ELF-1 (cell line): Measurements from ENCODE around the gene ZACN.
"Not testable (repeated sequence)": the region's sequence is repeated elsewhere in the genome, so short reads cannot be mapped to it uniquely, and the experiment has no call there.

Experiments used
- DNase-seq: peaks from one replicate; pipeline ENCODE4 v3.0.0-alpha.2; 2016; ENCODE audit warnings: low read depth, low spot score

The ZACN gene

DNA sequence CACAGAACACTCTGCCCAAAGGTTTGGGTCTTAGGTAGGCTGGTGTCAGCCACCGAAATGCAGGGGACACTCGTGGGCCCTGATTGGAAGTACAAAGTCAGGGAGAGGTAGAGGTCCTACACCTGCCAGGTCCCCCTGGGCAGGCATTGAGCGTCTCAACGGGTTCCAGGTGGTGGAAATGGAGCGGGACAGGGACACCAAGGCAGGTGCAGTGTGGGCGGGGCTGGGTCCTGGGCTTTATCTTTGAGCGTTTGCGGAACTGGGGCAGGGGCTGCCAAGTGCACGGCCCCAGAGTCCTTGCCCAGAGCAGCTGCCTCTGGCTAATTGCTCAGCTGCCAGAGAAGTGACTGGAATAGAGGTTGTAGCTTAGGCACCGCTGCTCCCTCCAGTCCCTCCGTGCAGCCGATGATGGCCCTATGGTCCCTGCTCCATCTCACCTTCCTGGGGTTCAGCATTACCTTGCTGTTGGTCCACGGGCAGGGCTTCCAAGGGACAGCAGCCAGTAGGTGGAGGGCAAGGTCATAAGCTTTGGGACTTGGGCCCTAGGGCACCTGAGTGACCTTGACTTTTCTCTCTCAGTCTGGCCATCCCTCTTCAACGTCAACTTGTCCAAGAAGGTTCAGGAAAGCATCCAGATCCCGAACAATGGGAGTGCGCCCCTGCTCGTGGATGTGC, at the start of gene ZACN:
Gene ZACN, plus strand, starts transcription at position 323 of the 675 bp plus-strand sequence. Its CDS starts 83 bp downstream, at position 406.
- DNase-seq: no peak

DNA sequence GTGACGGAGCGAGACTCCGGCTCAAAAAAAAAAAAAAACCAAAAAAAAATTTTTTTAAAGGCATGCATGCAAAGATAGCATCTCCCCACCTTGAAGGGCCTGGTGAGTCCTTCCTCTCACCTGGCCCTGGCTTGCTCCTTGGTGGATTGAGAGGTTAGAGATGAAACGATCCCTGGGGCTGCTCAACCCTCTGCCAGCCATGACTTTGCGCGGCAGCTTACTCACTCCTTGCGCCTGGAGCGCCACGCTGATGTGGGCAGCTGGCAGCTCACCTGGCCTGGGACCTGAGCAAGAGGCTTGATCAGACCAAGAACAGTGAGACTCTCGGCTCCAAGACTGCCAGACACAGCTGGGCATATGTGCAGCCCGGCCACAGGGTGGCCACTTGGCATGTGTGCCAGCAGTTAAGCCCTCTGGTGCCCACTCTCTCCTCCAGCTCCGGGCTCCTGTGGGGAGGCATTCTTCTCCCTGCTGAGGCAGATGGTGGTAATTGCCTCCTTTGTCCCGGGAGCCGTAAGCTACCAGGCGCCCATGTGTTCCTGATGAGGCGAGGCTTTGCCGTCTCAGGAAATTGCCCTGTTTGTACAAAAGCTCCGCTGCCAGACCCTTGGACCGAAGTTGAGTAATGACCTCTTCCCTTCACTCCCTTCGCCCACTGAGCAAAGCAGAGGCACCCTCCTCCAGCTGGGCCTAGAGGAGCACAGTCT, 46.8 kb upstream of the ZACN start:
- DNase-seq: no peak

DNA sequence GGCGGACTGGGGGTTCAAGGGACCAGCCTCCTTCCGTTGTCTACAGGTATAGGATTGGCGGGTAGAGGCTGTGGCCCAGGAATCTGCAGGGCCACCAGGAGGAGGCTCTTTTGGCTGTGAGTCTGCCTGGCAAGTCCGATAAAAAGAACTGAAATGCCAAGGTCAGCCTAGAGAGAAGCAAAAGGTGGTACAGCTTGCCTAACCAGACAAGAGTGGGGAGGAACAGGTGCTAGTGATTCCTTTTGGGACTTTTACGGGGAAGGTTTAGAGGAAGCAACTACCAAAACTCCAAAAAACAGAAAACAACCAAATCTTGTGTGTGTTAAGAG, 46.2 kb upstream of the ZACN start:
- DNase-seq: no peak

GRCh38 chr17:76033139-76033538, 45.8 kb upstream of the ZACN start:
- DNase-seq: no peak

- DNase-seq: no peak
These were observed 44.3 kb upstream of the ZACN start for GRCh38 chr17:76034428-76035350.

DNA sequence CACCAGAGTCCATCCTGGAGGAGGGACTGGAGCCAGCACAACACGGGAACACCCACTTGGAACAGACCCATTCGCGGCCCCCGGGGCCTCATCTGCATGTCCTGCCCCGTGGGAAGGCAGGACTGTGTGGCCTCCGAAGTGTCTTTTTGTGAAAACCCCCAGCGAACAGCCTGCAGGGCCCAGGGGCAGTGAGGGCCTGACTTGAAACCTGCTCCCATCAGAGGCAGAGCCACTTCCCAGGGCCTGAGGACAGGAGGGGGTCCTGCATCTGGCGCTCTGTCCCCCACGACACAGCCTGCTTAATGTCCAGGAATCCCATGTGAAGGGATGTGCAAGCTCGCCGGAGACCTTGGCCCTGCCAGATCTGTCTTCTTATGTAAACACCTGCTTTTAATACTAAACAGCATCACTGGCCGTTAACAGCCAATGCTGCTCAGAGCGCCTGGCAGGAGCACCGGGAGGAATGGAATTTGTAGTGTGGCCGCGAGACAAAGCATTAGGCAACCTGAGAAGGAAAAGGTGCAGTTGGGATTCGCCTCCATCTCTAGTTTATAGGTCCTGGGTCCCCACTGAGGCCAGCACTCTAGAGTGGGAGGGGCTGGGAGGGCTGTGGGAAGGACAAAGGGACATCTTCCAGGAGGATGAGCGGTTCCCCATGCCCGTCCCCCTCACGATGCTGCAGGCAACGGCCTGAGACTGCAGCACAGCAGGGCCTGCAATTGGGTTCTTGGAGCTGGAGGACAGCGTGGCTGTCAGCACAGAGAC, 42.3 kb upstream of the ZACN start:
- peak; percentile 68 for DNase-seq

DNA sequence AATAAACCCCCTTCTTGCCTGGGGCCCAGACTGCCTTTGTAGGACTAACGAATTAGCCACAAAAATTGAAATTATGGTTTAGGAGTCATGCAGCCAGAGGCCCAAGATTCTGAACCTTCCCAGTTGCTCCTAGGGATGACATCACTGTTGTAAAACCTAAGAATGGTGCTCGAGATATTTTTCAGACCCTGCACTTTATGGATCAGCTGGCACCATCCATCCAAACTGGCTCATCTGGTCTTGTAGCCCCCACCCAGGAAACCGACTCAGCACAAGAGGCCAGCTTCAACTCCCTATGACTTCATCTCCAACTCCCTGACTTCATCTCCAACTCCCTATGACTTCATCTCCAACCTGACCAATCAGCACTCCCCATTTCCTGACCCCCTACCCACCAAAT, 40.9 kb upstream of the ZACN start:
- DNase-seq: no peak

- DNase-seq: peak; percentile 35
These were observed 39.9 kb upstream of the ZACN start for GRCh38 chr17:76039121-76039520.

- no peak for DNase-seq
These were observed 38.6 kb upstream of the ZACN start for GRCh38 chr17:76040376-76040775.

DNA sequence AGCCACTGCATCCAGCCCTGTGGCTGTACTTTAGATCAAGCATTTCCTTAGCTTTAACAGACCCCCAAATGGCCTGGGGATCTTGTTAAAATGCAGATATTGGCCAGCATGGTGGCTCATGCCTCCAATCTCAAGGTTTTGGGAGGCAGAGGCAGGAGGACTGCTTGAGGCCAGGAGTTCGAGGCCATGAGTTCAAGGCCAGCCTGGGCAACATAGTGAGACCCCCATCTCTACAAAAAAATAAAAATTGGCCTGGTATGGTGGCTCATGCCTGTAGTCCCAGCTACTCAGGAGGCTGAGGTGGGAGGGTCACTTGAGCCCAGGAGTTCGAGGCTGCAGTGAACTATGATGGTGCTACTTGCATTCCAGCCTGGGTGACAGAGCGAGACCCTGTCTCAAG, 36.1 kb upstream of the ZACN start:
- not testable (repeated sequence) for DNase-seq

DNA sequence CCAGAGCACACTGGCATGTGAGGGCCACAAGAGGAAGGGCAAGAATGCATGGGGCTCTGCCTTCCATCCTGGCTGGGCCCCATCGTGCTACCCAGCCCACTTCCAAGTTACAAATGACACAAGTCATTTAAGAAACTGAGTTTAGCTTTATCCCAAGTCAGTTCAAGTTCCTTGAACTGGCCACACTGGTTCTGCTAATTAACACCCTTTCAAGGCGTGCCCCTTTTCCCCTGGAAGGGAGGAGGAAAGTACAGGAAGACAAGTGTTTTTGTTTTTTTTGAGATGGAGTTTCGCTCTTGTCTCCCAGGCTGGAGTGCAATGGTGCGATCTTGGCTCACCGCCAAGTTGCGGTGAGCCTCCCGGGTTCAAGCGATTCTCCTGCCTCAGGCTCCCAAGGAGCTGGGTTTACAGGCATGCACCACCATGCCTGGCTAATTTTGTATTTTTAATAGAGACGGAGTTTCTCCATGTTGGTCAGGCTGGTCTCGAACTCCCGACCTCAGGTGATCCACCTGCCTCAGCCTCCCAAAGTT, 34.4 kb upstream of the ZACN start:
- not testable (repeated sequence) for DNase-seq

GRCh38 chr17:76046064-76046463, 32.9 kb upstream of the ZACN start:
- DNase-seq: no peak

DNA sequence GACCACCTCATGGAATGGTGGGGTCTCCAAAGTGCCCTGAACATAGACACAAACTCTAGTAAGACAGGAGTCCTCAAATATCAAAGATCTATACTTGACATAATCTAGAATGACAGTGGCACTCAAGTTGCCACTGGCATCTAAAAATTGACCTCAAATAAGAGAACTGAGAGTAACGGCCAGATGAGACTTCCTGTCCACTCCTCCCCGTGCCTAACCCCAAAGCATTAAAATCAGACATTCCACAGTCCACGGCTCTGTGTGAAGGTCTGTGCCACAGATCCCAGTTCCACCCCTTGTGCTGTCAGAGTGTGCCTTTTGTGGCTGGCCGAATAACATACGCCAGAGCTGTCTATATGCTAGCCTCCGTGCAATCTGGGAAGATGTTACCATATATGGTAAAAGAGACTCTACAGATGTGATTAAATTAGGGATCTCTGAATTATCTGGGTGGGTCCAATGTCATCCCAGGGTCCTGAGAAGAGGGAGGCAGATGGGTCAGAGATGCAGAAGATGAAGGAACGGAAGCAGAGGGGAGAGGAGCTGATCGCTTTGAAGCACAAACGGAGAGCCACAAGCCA, 30.9 kb upstream of the ZACN start:
- no peak for DNase-seq

- no peak for DNase-seq
These were observed 30.3 kb upstream of the ZACN start for GRCh38 chr17:76048711-76049110.

GRCh38 chr17:76049239-76049638, 29.7 kb upstream of the ZACN start:
- no peak for DNase-seq

GRCh38 chr17:76049836-76050537, 29.0 kb upstream of the ZACN start:
- no peak for DNase-seq

GRCh38 chr17:76050538-76051467, 28.2 kb upstream of the ZACN start:
- no peak for DNase-seq

DNA sequence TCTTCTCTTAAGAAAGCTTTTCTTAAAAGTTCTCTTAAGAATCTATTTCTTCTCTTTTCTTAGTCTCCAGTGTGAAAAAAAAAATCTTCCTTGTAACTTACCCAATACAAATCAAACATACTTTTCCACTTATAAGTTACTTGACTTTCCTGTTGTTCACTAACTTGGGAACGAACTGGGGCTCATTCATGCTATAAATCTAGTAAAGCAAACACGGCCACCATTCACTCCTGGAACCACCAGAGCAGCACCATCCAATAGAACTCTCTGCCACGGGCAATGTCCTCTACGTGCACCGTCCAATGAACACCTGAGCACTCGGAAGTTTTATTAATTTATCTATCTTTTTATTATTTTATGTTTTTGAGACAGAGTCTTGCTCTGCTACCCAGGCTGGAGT, 27.4 kb upstream of the ZACN start:
- no peak for DNase-seq
